Body of pancreas (tissue), 4 donors: Measurements from ENCODE around the gene LRRFIP2. TPM values are rescaled to one million over a fixed set of nuclear protein-coding genes. Genes with fewer than 3 reads are reported as not detected.
"Not testable (repeated sequence)": the region's sequence is repeated elsewhere in the genome, so short reads cannot be mapped to it uniquely, and the experiment has no call there.

Source experiments
- ATAC-seq: fragments of 150-250 bp; one replicate; pipeline ENCODE4 v1.9.1; 2016
- DNase-seq, 4 donors: peaks; one replicate each; pipeline ENCODE4 v3.0.0-alpha.2; 2019
- H3K27ac ChIP-seq, 4 donors: fragments of 200-600 bp; sonication (generic); 1 replicate in 3 of 4; 2 replicates in 1 of 4; pipeline versions ENCODE4 v1.5.1 to v1.6.1; 2016 to 2019; ENCODE audit warnings: mild to moderate bottlenecking in 1 of 4, mixed read lengths in 1 of 4, moderate library complexity in 1 of 4
- H3K27me3 ChIP-seq, 2 donors: fragments of 200-600 bp; sonication (generic); one replicate each; pipeline ENCODE4 v1.6.0; 2016; ENCODE audit warnings: mild to moderate bottlenecking in 1 of 2
- H3K36me3 ChIP-seq, 2 donors: fragments of 200-600 bp; sonication (generic); replicated peaks in 1 of 2; 2 replicates each; pipeline ENCODE4 v1.5.1; 2016; ENCODE audit warnings: low read depth in 2 of 2; ENCODE audit not compliant: insufficient read depth in 1 of 2
- H3K4me1 ChIP-seq: fragments of 200-600 bp; sonication (generic); one replicate; pipeline ENCODE4 v1.6.0; 2016
- H3K4me3 ChIP-seq, 2 donors: fragments of 200-600 bp; sonication (generic); 1 replicate in 1 of 2; 2 replicates in 1 of 2; pipeline ENCODE4 v1.5.1; 2016 to 2019
- H3K9me3 ChIP-seq, 3 donors: fragments of 200-600 bp; sonication (generic); 1 replicate in 2 of 3; 2 replicates in 1 of 3; pipeline ENCODE4 v1.5.1; 2016
- POLR2A ChIP-seq, 3 donors: fragments of 450-650 bp; IDR thresholded peaks; one replicate each; pipeline ENCODE4 v1.6.1; 2016; ENCODE audit warnings: antibody characterized with exemption in 3 of 3, mild to moderate bottlenecking in 2 of 3
- WGBS, 2 donors: methylation state at CpG; one replicate each; pipeline ENCODE4 v1.1.5; 2017; 5-methylcytosine and 5-hydroxymethylcytosine counted together
- intact Hi-C: fragments of 100-400 bp; cut with DNase I; formaldehyde crosslinking; loops from one replicate; pipeline ENCODE4 v1.15.1; 2023
- total RNA-seq, 2 donors: library from RNA; depleted of rRNA; stranded (reverse); fragments of >200 nt; gene quantifications; one replicate each; pipeline ENCODE4 v1.1.0, GENCODE V29; 2016
- TF ChIP-seq, protein P1 (sequence below), 7 experiments: fragments of 450-650 bp in 4 of 7; fragments of 200-600 bp in 3 of 7; sonication (generic) in 3 of 7; IDR thresholded peaks; one replicate each; pipeline ENCODE4 v1.5.1; 2016 to 2019; ENCODE audit warnings: antibody characterized with exemption in 7 of 7

Gene LRRFIP2
- total RNA-seq, 2 donors from 2014 or later: 23.4 to 56.6 TPM

DNA sequence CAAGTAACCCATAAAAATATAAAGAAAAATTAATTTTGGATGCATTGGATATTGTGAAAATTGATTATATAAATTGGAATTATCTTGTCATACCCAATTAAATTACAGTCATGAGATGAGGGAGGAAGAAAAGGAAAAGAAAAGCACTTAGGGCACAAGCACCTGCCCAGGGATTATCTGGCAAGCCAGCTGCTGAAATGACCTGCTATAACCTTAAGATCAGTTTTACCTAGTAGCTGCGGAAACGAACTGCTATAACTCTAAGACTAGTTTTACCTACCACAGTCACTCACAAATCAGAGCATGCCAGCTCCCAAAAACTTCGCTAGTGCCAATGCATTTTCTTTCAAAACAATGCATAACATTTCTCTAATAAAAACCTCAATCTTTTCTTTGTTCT is 26.2 kb downstream of the LRRFIP2 start:
- intact Hi-C loops: no loop called here
- WGBS, 2 donors: 91 to 92% methylated on average over 3 of the region's 3 CpGs
- TF ChIP-seq POLR2A (IDR thresholded peaks at IDR 0.05): no peak
- TF ChIP-seq, protein P1, sequence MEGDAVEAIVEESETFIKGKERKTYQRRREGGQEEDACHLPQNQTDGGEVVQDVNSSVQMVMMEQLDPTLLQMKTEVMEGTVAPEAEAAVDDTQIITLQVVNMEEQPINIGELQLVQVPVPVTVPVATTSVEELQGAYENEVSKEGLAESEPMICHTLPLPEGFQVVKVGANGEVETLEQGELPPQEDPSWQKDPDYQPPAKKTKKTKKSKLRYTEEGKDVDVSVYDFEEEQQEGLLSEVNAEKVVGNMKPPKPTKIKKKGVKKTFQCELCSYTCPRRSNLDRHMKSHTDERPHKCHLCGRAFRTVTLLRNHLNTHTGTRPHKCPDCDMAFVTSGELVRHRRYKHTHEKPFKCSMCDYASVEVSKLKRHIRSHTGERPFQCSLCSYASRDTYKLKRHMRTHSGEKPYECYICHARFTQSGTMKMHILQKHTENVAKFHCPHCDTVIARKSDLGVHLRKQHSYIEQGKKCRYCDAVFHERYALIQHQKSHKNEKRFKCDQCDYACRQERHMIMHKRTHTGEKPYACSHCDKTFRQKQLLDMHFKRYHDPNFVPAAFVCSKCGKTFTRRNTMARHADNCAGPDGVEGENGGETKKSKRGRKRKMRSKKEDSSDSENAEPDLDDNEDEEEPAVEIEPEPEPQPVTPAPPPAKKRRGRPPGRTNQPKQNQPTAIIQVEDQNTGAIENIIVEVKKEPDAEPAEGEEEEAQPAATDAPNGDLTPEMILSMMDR (IDR thresholded peaks at IDR 0.05): no peak

DNA sequence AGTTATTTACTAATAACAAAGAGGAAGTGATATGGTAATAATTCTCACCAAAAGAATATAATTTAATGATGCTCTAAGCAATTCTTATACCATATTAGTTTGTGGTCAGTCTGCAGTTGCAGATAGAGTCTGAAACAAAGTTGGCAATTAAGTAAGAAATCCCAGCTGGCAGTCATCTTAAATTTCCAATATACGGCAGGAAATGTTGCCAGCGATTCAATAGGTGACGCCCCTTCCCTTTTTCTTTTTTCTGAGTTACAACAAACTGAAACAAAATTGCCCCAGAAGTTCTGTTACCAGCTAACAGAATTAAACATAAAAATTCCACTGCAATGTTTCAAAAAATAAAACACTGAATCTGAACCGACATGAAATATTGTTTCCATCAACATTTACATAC is 26.7 kb downstream of the LRRFIP2 start:
- Histone ChIP-seq H3K4me1 (peaks cover 29% of the 10 kb centered on the region), H3K27me3 (no peaks in the 10 kb centered on the region), H3K36me3 (no peaks in the 10 kb centered on the region)

More for the DNA sequence above, 26.2 kb downstream of the LRRFIP2 start:
- no peak for ATAC-seq
- Histone ChIP-seq H3K9me3 (no peaks in the 10 kb centered on the region), H3K4me1 (peaks cover 29% of the 10 kb centered on the region), H3K27ac (no peak overlapping the region), H3K4me3 (no peak overlapping the region), H3K36me3 (no peaks in the 10 kb centered on the region), H3K27me3 (no peaks in the 10 kb centered on the region)
- no peak for DNase-seq

DNA sequence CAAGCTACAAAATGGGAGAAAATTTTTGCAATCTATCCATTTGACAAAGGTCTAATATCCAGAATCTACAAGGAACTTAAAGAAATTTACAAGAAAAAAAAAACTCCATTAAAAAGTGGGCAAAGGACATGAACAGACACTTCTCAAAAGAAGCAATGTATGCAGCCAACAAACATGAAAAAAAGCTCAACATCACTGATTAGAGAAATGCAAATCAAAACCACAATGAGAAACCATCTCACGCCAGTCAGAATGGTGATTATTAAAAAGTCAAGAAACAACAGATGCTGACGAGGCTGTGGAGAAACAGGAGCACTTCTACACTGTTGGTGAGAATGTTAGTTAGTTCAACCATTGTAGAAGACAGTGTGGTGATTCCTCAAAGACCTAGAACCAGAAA is 27.5 kb downstream of the LRRFIP2 start:
- intact Hi-C loops: not testable (repeated sequence)

More for the DNA sequence above, 26.7 kb downstream of the LRRFIP2 start:
- TF ChIP-seq, protein P1 (IDR thresholded peaks at IDR 0.05): no peak
- TF ChIP-seq POLR2A (IDR thresholded peaks at IDR 0.05): no peak
- WGBS, 2 donors: 76 to 82% methylated on average over 4 of the region's 4 CpGs
- Histone ChIP-seq H3K27ac (no peak overlapping the region), H3K4me3 (no peak overlapping the region), H3K9me3 (no peaks in the 10 kb centered on the region)
- intact Hi-C loops: no loop called here
- no peak for ATAC-seq
- DNase-seq: no peak

DNA sequence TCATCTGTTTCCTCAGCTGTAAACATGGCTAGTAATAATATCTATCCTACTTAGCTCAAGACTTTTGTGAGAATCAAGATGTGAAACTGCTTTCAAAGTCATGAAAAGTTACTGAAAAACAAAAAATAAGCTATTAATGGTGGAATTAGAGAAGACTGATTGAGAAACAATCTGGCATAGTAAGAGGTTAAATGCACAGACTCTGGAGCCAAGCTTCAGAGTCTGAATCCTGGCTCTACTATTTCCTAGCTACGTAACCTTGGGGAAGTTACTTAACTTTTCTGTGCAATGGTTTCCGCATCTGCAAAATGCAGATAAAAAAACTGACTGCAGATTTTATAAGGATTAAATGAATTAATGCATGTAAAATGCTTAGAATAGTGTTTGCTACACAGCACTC is 28.8 kb downstream of the LRRFIP2 start:
- TF ChIP-seq, protein P1 (IDR thresholded peaks at IDR 0.05): no peak
- TF ChIP-seq POLR2A (IDR thresholded peaks at IDR 0.05): no peak
- Histone ChIP-seq H3K27ac (peak overlapping the region in 1 of 4 donors; percentile 43), H3K4me1 (peaks cover 29% of the 10 kb centered on the region), H3K4me3 (no peak overlapping the region), H3K36me3 (no peaks in the 10 kb centered on the region), H3K27me3 (no peaks in the 10 kb centered on the region), H3K9me3 (no peaks in the 10 kb centered on the region)
- WGBS, 2 donors: 23% methylated on average over 2 of the region's 2 CpGs
- ATAC-seq: peak; percentile 64
- intact Hi-C loops: no loop called here
- no peak for DNase-seq

More for the DNA sequence above, 27.5 kb downstream of the LRRFIP2 start:
- DNase-seq, H3K27me3 ChIP-seq, H3K36me3 ChIP-seq, H3K4me3 ChIP-seq, H3K9me3 ChIP-seq, ATAC-seq, H3K27ac ChIP-seq: not testable (repeated sequence)
- peaks cover 29% of the 10 kb centered on the region for H3K4me1 ChIP-seq
- WGBS, 2 donors: 95% methylated on average over 2 of the region's 2 CpGs

DNA sequence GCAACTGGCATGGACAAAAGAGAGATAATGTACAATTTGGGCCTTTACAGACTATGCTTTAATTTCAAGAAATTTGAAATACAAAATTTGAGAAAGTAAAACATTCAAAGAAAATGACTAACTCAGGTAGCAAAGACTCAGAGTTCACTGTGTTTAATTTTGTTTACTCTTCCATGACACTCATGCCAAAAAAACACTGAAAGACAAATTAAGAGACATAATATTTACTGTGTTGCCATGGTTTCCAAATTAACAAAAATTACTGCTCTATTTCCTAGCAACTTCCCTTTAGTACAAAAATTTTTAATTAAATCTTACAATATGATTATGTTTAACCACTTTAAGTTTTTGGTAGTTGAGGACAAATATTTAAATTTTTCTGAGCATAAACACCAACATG is 29.6 kb downstream of the LRRFIP2 start:
- no peak for DNase-seq
- peak; percentile 83 for ATAC-seq
- peaks cover 29% of the 10 kb centered on the region for H3K4me1 ChIP-seq
- H3K36me3 ChIP-seq: no peaks in the 10 kb centered on the region
- H3K9me3 ChIP-seq: no peaks in the 10 kb centered on the region
- no peak for TF ChIP-seq POLR2A (IDR thresholded peaks at IDR 0.05)
- TF ChIP-seq, protein P1 (IDR thresholded peaks at IDR 0.05): no peak
- no peaks in the 10 kb centered on the region for H3K27me3 ChIP-seq
- H3K4me3 ChIP-seq: no peak overlapping the region
- peak overlapping the region in 1 of 4 donors; percentile 43 for H3K27ac ChIP-seq
- intact Hi-C loops: no loop called here
